ENCODE measurements around the gene ACVR1B. TPM values are rescaled to one million over a fixed set of nuclear protein-coding genes. Genes with fewer than 3 reads are reported as not detected.

ACVR1B gene
- total and polyA plus RNA-seq, 2 donors (not counting 3 experiments of a cell fraction or from before 2014, with no cell fraction given): 29.0 to 33.7 TPM

DNA sequence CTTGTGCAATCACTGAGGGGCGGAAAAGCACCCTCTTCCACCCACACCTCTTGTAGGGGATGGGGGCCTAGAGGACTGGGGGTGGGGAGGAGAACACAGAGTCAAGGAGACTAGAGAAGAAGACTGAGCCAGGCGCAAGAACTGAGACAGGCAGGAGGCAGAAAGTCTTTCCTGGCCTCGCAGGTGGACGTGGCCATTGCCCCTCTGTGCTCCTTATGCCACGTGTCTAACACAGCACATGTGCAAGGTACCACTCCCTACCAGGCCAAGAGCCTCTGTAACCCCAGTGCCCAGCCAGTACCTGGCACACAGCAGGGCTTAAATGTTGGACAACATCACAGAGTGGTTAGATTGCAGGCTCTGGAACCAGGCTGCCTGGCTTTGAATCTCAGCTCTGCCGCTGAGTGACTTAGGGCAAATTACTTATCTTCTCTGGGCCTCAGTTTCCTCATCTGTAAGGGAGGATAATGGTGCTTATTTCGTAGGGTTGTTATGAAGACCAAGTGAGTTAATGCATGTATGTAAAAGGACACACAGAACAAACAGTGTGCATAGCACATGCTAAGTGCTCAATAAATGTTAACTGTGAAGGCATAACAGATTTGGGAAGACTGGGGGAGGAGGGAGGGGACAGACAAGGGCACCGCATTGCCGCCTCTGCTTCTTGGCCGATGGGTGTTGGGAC is 53.9 kb downstream of the ACVR1B start:
- no peak for FAIRE-seq
- no TSS peak for BruUV-seq (replicated peaks)
- dilution Hi-C loops (cut with MboI; ENCODE audit: extremely low pct_ligation_motif_present, low sequenced_read_pairs): no loop called here

More for the DNA sequence above, 53.9 kb downstream of the ACVR1B start:
- Histone ChIP-seq H3K9me3 (replicated peaks; ENCODE audit: control insufficient read depth, insufficient read depth, low read length) (no peaks in the 10 kb centered on the region), H3K27ac (ENCODE audit: insufficient read depth, low read depth, low read length) (no peak overlapping the region), H3K4me3 (replicated peaks in 1 of 3; ENCODE audit: insufficient read depth in 1 of 3, low read depth in 1 of 3, low read length in 3 of 3) (no peak overlapping the region), H2AFZ (ENCODE audit: low read depth, low read length) (no peak overlapping the region), H3K36me3 (ENCODE audit: control insufficient read depth in 2 of 2, extremely low read depth in 1 of 2, insufficient read depth in 2 of 2, low read length in 2 of 2) (peaks cover 0 to 2% of the 10 kb centered on the region in 2 experiments), H3K9ac (replicated peaks; ENCODE audit: extremely low read depth, insufficient read depth, low read length) (no peak overlapping the region), H3K9me1 (replicated peaks; ENCODE audit: control insufficient read depth, extremely low read depth, insufficient read depth, low read length) (no peaks in the 10 kb centered on the region), H3K79me2 (ENCODE audit: control insufficient read depth, insufficient read depth, low read length) (peaks cover 26% of the 10 kb centered on the region), H3K27me3 (ENCODE audit: control insufficient read depth in 2 of 2, insufficient read depth in 2 of 2, low read length in 2 of 2) (no peaks in the 10 kb centered on the region), H4K20me1 (replicated peaks; ENCODE audit: control insufficient read depth, extremely low read depth, insufficient read depth, low read length) (no peaks in the 10 kb centered on the region), H3K4me2 (ENCODE audit: insufficient read depth, low read length) (no peak overlapping the region), H3K4me1 (ENCODE audit: control insufficient read depth, extremely low read depth, insufficient read depth, low read length) (peaks cover 32% of the 10 kb centered on the region)
- TF ChIP-seq, protein P1, sequence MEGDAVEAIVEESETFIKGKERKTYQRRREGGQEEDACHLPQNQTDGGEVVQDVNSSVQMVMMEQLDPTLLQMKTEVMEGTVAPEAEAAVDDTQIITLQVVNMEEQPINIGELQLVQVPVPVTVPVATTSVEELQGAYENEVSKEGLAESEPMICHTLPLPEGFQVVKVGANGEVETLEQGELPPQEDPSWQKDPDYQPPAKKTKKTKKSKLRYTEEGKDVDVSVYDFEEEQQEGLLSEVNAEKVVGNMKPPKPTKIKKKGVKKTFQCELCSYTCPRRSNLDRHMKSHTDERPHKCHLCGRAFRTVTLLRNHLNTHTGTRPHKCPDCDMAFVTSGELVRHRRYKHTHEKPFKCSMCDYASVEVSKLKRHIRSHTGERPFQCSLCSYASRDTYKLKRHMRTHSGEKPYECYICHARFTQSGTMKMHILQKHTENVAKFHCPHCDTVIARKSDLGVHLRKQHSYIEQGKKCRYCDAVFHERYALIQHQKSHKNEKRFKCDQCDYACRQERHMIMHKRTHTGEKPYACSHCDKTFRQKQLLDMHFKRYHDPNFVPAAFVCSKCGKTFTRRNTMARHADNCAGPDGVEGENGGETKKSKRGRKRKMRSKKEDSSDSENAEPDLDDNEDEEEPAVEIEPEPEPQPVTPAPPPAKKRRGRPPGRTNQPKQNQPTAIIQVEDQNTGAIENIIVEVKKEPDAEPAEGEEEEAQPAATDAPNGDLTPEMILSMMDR (IDR thresholded peaks at IDR 0.05; ENCODE audit: extremely low read depth in 1 of 2, insufficient read depth in 1 of 2, low read depth in 1 of 2, low read length in 2 of 2): no peak
- no peak for TF ChIP-seq FOS (IDR thresholded peaks at IDR 0.05; ENCODE audit: borderline replicate concordance, insufficient read depth, low read length)
- no peak for TF ChIP-seq POLR2AphosphoS5 (IDR thresholded peaks at IDR 0.05; ENCODE audit: insufficient read depth, low read depth, low read length)
- no peak for TF ChIP-seq MYC (IDR thresholded peaks at IDR 0.05; ENCODE audit: low read depth, low read length)
- TF ChIP-seq JUN (IDR thresholded peaks at IDR 0.05; ENCODE audit: borderline replicate concordance, insufficient read depth, insufficient read length, low read depth): no peak
- TF ChIP-seq POLR2A (IDR thresholded peaks at IDR 0.05; ENCODE audit: low read depth, low read length): no peak
- TF ChIP-seq, protein P2, sequence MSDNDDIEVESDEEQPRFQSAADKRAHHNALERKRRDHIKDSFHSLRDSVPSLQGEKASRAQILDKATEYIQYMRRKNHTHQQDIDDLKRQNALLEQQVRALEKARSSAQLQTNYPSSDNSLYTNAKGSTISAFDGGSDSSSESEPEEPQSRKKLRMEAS (IDR thresholded peaks at IDR 0.05; ENCODE audit: insufficient read depth, insufficient read length): no peak
- no peak for TF ChIP-seq EZH2 (IDR thresholded peaks at IDR 0.05; ENCODE audit: borderline replicate concordance, low read depth, low read length, severe bottlenecking)
- no peak for TF ChIP-seq GATA2 (IDR thresholded peaks at IDR 0.05; ENCODE audit: insufficient read depth, insufficient read length, low read depth, low read length)
- ChIA-PET CTCF (interaction anchor here (1.0 to 11.4 kb wide), 7 partner anchors 10 to 86 kb away, joined by 3 to 946 read pairs (median 9); partner anchors contain the start of gene ATG101), POLR2A (interaction anchor here (5.8 kb wide), 1 partner anchor 16 kb away, joined by 221 read pairs; no protein-coding TSS in a partner anchor)
- intact Hi-C loops (cut with micrococcal nuclease): no loop called here
- DNase-seq (ENCODE audit: low read depth, low spot score): no peak
